Measurements from ENCODE around the gene VSIG10L. TPM values are rescaled to one million over a fixed set of nuclear protein-coding genes. Genes with fewer than 3 reads are reported as not detected.

VSIG10L gene
- total RNA-seq, 2 experiments from 2014 or later, result 0.09 to 1.6 TPM

- no peaks in the 10 kb centered on the region for H3K36me3 ChIP-seq (ENCODE audit: insufficient read depth, low read length)
- no peaks in the 10 kb centered on the region for H4K20me1 ChIP-seq (ENCODE audit: insufficient read depth, low read length)
- TF ChIP-seq CTCF (conservative IDR thresholded peaks at IDR 0.05; ENCODE audit: low read length), result no peak
- no peak for TF ChIP-seq EZH2phosphoT487 (IDR thresholded peaks at IDR 0.05; ENCODE audit: borderline replicate concordance, low read depth, low read length)
- no peaks in the 10 kb centered on the region for H3K9me2 ChIP-seq (ENCODE audit: insufficient read depth, low read length)
- no peak overlapping the region for H3K27ac ChIP-seq (ENCODE audit: low read depth, low read length, poor library complexity, severe bottlenecking)
- ChIA-PET CTCF (ENCODE audit: unreplicated experiment) (no interaction called here), POLR2A (no interaction called here)
- H3K9me3 ChIP-seq (ENCODE audit: low read length), result no peaks in the 10 kb centered on the region
- no peak overlapping the region for H3K4me3 ChIP-seq (ENCODE audit: low read depth, low read length, poor library complexity, severe bottlenecking)
- no peaks in the 10 kb centered on the region for H3K4me1 ChIP-seq (ENCODE audit: insufficient read depth, low read length, poor library complexity, severe bottlenecking)
- intact Hi-C loops (cut with micrococcal nuclease; ENCODE audit: unreplicated experiment), result no loop called here
- BruUV-seq (replicated peaks), result no TSS peak
- H3K4me2 ChIP-seq (ENCODE audit: low read length), result no peak overlapping the region
- DNase-seq (ENCODE audit: low spot score), result no peak
- H2AFZ ChIP-seq (ENCODE audit: low read length), result no peak overlapping the region
- H3K79me2 ChIP-seq (ENCODE audit: insufficient read depth, low read depth, low read length), result no peaks in the 10 kb centered on the region
These were observed 25.3 kb downstream of the VSIG10L start for GRCh38 chr19:51316688-51317087.

GRCh38 chr19:51311351-51312257, 30.3 kb downstream of the VSIG10L start, which contains the start of gene IGLON5:
IGLON5 (plus strand) TSS chr19:51311644; CDS start chr19:51311848, 204 bp downstream.
- H3K4me1 ChIP-seq (ENCODE audit: insufficient read depth, low read length, poor library complexity, severe bottlenecking), result no peaks in the 10 kb centered on the region
- no peak within 1 kb of the TSS for H3K4me2 ChIP-seq (ENCODE audit: low read length)
- no peak for TF ChIP-seq EZH2phosphoT487 (IDR thresholded peaks at IDR 0.05; ENCODE audit: borderline replicate concordance, low read depth, low read length)
- no peak for TF ChIP-seq CTCF (conservative IDR thresholded peaks at IDR 0.05; ENCODE audit: low read length)
- H3K36me3 ChIP-seq (ENCODE audit: insufficient read depth, low read length), result no peaks in the 10 kb centered on the region
- BruUV-seq (replicated peaks), result no TSS peak
- peaks cover 17% of the 10 kb centered on the region; the same call in 1 of the 2 replicates for H3K9me3 ChIP-seq (ENCODE audit: low read length)
- no peaks in the 10 kb centered on the region for H3K9me2 ChIP-seq (ENCODE audit: insufficient read depth, low read length)
- no peak for DNase-seq (ENCODE audit: low spot score)
- no peak within 1 kb of the TSS for H3K4me3 ChIP-seq (ENCODE audit: low read depth, low read length, poor library complexity, severe bottlenecking)
- H2AFZ ChIP-seq (ENCODE audit: low read length), result no peak within 1 kb of the TSS
- H4K20me1 ChIP-seq (ENCODE audit: insufficient read depth, low read length), result no peaks in the 10 kb centered on the region
- POLR2A ChIA-PET, result no interaction called here
- no peak within 1 kb of the TSS for H3K27ac ChIP-seq (ENCODE audit: low read depth, low read length, poor library complexity, severe bottlenecking)
- no peaks in the 10 kb centered on the region for H3K79me2 ChIP-seq (ENCODE audit: insufficient read depth, low read depth, low read length)
- CTCF ChIA-PET (ENCODE audit: unreplicated experiment), result no interaction called here
- intact Hi-C loops (cut with micrococcal nuclease; ENCODE audit: unreplicated experiment), result no loop called here

- no peak overlapping the region for H2AFZ ChIP-seq (ENCODE audit: low read length)
- POLR2A ChIA-PET, result no interaction called here
- H3K79me2 ChIP-seq (ENCODE audit: insufficient read depth, low read depth, low read length), result no peaks in the 10 kb centered on the region
- TF ChIP-seq CTCF (conservative IDR thresholded peaks at IDR 0.05; ENCODE audit: low read length) (no peak), EZH2phosphoT487 (IDR thresholded peaks at IDR 0.05; ENCODE audit: borderline replicate concordance, low read depth, low read length) (no peak)
- H3K9me3 ChIP-seq (ENCODE audit: low read length), result peaks cover 19% of the 10 kb centered on the region; the same call in 1 of the 2 replicates
- no peak overlapping the region for H3K4me2 ChIP-seq (ENCODE audit: low read length)
- intact Hi-C loops (cut with micrococcal nuclease; ENCODE audit: unreplicated experiment), result no loop called here
- no peak overlapping the region for H3K4me3 ChIP-seq (ENCODE audit: low read depth, low read length, poor library complexity, severe bottlenecking)
- CTCF ChIA-PET (ENCODE audit: unreplicated experiment), result no interaction called here
- H3K36me3 ChIP-seq (ENCODE audit: insufficient read depth, low read length), result no peaks in the 10 kb centered on the region
- no peak for DNase-seq (ENCODE audit: low spot score)
- no peaks in the 10 kb centered on the region for H4K20me1 ChIP-seq (ENCODE audit: insufficient read depth, low read length)
- no peaks in the 10 kb centered on the region for H3K9me2 ChIP-seq (ENCODE audit: insufficient read depth, low read length)
- H3K4me1 ChIP-seq (ENCODE audit: insufficient read depth, low read length, poor library complexity, severe bottlenecking), result no peaks in the 10 kb centered on the region
- no peak overlapping the region for H3K27ac ChIP-seq (ENCODE audit: low read depth, low read length, poor library complexity, severe bottlenecking)
- BruUV-seq (replicated peaks), result no TSS peak
These were observed 36.5 kb downstream of the VSIG10L start for GRCh38 chr19:51305479-51305878.
